Measurements from ENCODE around the gene TGM5.
"Not testable (repeated sequence)": the region's sequence is repeated elsewhere in the genome, so short reads cannot be mapped to it uniquely, and the experiment has no call there.

Gene TGM5

GRCh38 chr15:43249236-43249635, 17.5 kb downstream of the TGM5 start:
- no peak for DNase-seq (ENCODE audit: low spot score)

GRCh38 chr15:43246261-43246774, 20.4 kb downstream of the TGM5 start:
- no peak for DNase-seq (ENCODE audit: low spot score)

GRCh38 chr15:43244092-43244491, 22.6 kb downstream of the TGM5 start:
- DNase-seq (ENCODE audit: low spot score), result no peak

- DNase-seq (ENCODE audit: low spot score), result no peak
Observed at GRCh38 chr15:43243020-43243645, 23.6 kb downstream of the TGM5 start.

GRCh38 chr15:43242616-43243015, 24.1 kb downstream of the TGM5 start:
- no peak for DNase-seq (ENCODE audit: low spot score)

GRCh38 chr15:43241100-43241499, 25.6 kb downstream of the TGM5 start:
- no peak for DNase-seq (ENCODE audit: low spot score)

GRCh38 chr15:43239732-43240491, 26.8 kb downstream of the TGM5 start:
- no peak for DNase-seq (ENCODE audit: low spot score)

- DNase-seq (ENCODE audit: low spot score), result no peak
Observed at GRCh38 chr15:43238671-43239131, 28.0 kb downstream of the TGM5 start.

GRCh38 chr15:43237842-43238470, 28.8 kb downstream of the TGM5 start:
- DNase-seq (ENCODE audit: low spot score), result no peak

- DNase-seq (ENCODE audit: low spot score), result no peak
Observed at GRCh38 chr15:43235536-43235935, 31.2 kb downstream of the TGM5 start.

GRCh38 chr15:43232289-43232874, 34.3 kb downstream of the TGM5 start:
- DNase-seq (ENCODE audit: low spot score), result no peak

- DNase-seq (ENCODE audit: low spot score), result no peak
Observed at GRCh38 chr15:43230640-43231115, 36.0 kb downstream of the TGM5 start.

GRCh38 chr15:43229977-43230376, 36.8 kb downstream of the TGM5 start:
- DNase-seq (ENCODE audit: low spot score), result peak; percentile 9

- peak; percentile 67 for DNase-seq (ENCODE audit: low spot score)
Observed at GRCh38 chr15:43226436-43227305, 40.1 kb downstream of the TGM5 start.

GRCh38 chr15:43225950-43226255, 40.8 kb downstream of the TGM5 start:
- not testable (repeated sequence) for DNase-seq (ENCODE audit: low spot score)

- DNase-seq (ENCODE audit: low spot score), result peak; percentile 71
Observed at GRCh38 chr15:43225201-43225949, 41.4 kb downstream of the TGM5 start.

GRCh38 chr15:43221422-43221821, 45.3 kb downstream of the TGM5 start:
- DNase-seq (ENCODE audit: low spot score), result no peak

- DNase-seq (ENCODE audit: low spot score), result no peak
Observed at GRCh38 chr15:43220991-43221403, 45.7 kb downstream of the TGM5 start, which contains the start of gene EPB42. Gene EPB42 (minus strand): TSS chr15:43221018. CDS start chr15:43220825, 193 bp downstream.

- DNase-seq (ENCODE audit: low spot score), result no peak
Observed at GRCh38 chr15:43219929-43220928, 46.5 kb downstream of the TGM5 start.

Measured in cerebellar cortex (tissue), 1 donor.